22Rv1 (cell line): ENCODE results near the gene TACSTD2.

ENCODE experiments used
- CTCF ChIP-seq: fragments of 450-650 bp; IDR thresholded peaks from 2 replicates; pipeline ENCODE4 v1.5.1; 2017; ENCODE audit warnings: mild to moderate bottlenecking
- ZFX ChIP-seq: fragments of 450-650 bp; IDR thresholded peaks from 2 replicates; pipeline ENCODE4 v1.6.1; 2017; ENCODE audit warnings: antibody characterized with exemption, borderline replicate concordance

GRCh38 chr1:58539553-58539952 is 37.5 kb downstream of the TACSTD2 start:
- TF ChIP-seq CTCF = no peak
- no peak for TF ChIP-seq ZFX
